Measurements from ENCODE around the gene HSPA14. TPM values are rescaled to one million over a fixed set of nuclear protein-coding genes. Genes with fewer than 3 reads are reported as not detected.
"Not testable (repeated sequence)": the region's sequence is repeated elsewhere in the genome, so short reads cannot be mapped to it uniquely, and the experiment has no call there.

HSPA14 gene
- 20.8 and 23.7 TPM in 2 replicates for total RNA-seq
- 7.7 TPM for polyA plus RNA-seq (2012)

- peak; percentile 100 for DNase-seq (ENCODE audit: low read depth)
Observed at GRCh38 chr10:14837757-14838581, at the start of gene HSPA14, which contains the start of the genes CDNF and MSANTD7. Gene HSPA14, plus strand, starts transcription at chr10:14838306. Its CDS starts 97 bp downstream, at chr10:14838403. Gene CDNF, minus strand, starts transcription at chr10:14838037. Its CDS starts 91 bp downstream, at chr10:14837946. Gene MSANTD7, plus strand, starts transcription at chr10:14838306. Its CDS starts 3,979 bp downstream, at chr10:14842285.

DNA sequence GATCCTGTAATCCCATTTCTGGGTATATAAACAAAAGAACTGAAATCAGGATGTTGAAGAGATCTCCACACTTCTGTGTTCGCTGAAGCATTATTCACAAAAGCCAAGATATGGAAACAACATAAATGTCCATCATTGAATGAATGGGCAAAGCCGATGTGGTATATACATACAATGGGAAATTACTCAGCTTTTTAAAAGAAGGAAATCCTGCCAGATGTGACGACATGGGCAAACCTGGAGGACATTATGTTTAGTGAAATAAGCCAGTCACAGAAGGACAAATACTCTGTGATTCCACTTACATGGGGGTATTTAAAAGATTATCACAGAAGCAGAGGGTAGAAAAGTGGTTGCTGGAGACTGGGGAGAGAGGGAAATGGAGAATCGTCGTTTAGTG is 39.5 kb upstream of the HSPA14 start:
- no peak for DNase-seq (ENCODE audit: low read depth)

- no peak for DNase-seq (ENCODE audit: low read depth)
Observed at GRCh38 chr10:14800397-14800796, 37.7 kb upstream of the HSPA14 start.

DNA sequence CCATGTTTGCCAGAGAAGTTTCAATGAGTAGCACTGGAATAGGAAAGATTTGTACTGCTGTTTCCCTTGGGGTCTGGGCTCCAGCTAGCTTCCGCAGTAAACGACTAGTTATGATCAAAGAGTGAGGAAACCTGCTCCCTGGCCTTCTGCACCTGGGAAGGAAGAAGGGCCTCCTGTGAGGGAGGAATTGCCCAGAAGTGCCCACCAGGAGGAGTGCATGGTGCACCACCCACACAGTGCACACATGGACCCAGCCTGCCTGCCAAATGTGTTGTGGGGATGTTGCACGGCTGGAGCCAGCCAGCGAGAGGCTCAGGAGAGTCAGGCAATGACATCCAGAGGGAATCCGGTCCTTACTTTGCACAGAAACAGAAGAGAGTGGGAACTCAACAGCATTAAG is 36.4 kb upstream of the HSPA14 start:
- DNase-seq (ENCODE audit: low read depth) = no peak

DNA sequence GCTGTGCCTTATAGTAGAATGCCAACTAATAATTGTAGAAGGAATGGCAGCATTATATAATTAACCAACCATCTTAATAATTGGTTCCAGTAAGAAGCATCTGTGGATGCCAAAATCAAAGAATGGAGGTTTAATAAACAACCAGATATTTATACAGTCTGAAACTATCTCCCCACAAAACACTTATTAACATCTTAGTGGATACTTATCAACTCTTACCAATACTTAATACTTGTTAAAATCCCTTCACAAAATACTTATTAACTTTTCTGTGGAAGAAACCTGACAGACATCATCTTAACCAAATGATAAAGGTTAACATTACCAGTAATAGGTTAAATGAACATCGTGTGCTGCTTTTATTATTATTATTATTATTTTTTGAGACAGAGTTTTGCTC is 34.3 kb upstream of the HSPA14 start:
- no peak for DNase-seq (ENCODE audit: low read depth)

DNA sequence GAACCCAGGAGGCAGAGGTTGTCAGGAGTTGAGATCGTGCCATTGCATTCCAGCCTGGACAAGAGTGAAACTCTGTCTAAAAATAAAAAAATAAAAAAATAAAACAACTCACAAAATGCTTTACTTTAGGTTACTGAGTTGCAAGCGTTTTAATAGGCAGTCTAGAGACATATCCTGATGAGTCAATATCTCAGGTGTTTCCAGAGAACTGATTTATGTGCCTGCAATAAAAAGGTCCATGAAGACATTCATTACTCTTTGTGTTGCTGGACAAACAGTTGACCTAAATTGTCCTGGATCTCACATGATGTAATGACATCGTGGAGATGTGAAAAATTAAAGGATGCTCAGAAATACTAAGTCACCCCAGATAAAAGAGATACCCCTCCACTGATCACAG is 31.8 kb upstream of the HSPA14 start:
- DNase-seq (ENCODE audit: low read depth) = no peak

DNA sequence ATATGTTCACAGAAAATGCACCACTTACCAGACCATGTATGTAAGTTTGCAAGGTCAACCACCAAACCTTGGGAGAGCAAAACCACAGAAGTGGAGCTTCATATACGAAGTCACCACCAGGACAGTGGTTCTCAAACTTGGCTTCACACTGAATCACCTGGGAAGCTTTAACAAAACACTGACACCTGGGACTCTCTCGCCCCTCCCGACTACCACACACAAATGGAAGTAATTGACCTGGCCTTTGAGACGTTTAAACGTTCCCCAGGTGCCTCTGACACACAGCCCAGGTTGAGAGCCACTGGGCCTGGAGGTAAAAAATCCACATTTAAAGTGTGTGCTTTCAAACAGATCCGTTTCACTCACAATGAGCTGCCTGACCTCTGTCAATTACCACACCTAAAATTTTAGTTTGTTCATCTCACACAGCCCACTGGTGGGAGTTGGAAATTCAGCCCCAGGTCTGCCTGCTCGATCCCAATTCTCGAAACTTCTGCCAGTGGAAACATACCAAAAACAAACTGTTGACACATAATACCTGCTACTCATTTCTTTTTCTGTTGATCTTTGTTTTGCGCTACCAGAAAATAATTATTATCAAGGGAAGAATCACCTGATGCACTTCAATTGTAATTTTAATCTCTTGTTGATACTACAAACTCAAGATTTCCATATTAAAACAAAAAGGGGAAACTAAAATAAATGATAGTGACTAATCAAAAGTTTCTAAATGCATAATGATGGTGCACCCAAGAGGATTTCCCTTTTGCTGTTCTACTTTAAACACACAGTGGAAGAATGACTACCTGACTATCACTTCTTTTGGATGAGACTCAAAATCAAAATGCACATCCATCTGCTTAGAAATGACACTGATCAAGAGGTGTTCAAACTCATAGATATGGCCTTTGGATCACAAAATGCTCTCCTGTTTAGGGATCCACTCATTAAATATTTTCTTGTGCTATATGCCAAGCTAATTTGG is 26.8 kb upstream of the HSPA14 start:
- no peak for DNase-seq (ENCODE audit: low read depth)

DNA sequence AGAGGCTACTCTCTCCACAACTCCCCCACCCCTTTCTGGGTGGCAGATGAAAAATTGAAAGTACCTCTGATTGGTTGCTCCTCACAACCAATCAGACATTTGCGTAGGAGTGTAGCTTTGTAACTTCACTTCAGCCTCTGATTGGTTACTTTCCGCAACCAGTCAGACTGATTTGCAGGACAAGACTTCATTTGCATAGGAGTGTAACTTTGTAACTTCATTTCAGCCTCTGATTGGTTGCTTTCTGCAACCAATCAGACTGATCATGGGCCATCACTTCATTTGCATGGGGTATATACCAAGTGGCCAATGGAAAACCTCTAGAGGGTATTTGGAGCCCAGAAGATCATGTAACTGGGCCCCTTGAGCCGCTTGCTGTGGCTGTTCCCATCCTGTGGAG is 25.8 kb upstream of the HSPA14 start:
- DNase-seq (ENCODE audit: low read depth) = no peak

DNA sequence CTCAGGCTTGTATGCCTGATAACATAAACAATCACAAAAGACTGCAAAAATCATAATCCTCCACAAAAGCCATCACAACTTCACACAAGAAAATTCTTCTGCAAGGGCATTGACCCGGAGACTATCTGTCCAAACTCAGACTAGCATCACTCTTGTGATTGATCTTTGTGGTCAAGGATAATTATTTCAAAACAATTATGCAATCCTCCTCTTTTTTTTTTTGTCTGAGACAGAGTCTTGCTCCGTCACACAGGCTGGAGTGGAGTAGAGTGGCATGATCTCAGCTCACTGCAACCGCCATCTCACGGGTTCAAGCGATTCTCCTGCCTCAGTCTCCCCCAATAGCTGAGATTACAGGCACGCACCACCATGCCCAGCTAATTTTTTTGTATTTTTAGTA is 22.4 kb upstream of the HSPA14 start:
- DNase-seq (ENCODE audit: low read depth) = no peak

- not testable (repeated sequence) for DNase-seq (ENCODE audit: low read depth)
Observed at GRCh38 chr10:14816717-14817116, 21.4 kb upstream of the HSPA14 start.

DNA sequence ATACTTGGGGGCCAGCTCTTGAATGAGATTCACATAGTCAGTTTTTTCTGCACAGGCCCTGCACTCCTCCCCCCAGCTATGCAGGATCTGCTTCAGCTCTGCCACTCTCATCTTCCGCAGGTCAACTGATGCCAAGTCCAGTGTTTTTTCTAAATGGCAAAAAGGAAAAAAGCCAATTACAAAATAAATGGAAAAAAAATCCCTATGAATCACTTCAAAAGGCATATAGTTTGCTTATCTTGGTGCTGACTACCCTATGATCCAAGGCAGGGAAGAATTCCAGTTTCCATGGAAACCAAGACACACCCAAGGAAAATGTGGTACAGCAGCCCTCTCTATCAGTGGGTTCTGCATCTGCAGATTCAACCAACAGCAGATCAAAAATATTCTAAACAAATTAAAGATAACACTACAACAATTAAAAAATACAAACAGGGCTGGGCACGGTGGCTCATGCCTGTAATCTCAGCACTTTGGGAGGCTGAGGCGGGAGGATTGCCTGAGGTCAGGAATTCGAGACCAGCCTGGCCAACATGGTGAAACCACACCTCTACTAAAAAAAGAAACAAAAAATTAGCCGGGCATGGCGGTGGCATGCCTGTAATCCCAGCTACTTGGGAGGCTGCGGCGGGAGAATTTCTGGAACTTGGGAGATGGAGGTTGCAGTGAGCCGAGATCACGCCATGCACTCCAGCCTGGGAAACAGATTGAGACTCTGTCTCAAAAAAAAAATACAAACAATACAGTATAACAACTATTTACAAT is 17.9 kb upstream of the HSPA14 start:
- peak; percentile 23 for DNase-seq (ENCODE audit: low read depth)

- no peak for DNase-seq (ENCODE audit: low read depth)
Observed at GRCh38 chr10:14820775-14821154, 17.3 kb upstream of the HSPA14 start.

DNA sequence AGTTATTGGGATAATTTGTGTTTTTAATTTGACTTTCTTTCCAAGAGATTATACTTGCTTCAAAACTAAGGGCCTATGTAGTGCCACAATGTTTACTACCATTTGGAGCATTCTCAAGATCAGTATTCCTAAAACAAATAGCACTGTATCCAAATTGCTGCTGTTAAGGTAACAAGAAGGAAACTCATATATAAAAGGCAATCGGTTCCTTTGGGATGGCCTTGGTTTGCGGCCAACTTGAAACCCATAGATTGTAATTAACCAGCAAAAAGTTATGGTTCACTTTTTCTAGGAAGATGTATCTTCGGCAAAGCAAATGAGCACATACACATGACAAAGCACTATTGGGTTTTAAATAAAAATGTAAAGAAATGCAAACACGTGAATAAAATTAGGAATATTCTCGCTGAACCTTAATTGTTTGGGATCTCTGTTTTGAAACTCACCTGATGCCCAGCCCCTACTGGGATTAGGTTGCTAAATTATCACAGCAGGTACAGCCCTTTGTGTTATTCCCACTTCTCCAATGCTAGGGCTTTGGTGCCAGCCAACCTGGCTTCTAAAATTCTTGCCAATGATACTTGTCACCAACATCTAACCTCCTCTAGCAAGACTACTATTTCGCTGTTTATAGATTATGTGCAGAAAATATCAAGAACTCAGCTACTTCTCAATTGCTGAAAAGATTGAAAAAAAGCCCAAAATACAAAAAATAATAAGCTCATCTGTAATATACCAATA is 16.3 kb upstream of the HSPA14 start:
- no peak for DNase-seq (ENCODE audit: low read depth)

GRCh38 chr10:14822879-14823755 is 15.0 kb upstream of the HSPA14 start:
- peak; percentile 70 for DNase-seq (ENCODE audit: low read depth)

DNA sequence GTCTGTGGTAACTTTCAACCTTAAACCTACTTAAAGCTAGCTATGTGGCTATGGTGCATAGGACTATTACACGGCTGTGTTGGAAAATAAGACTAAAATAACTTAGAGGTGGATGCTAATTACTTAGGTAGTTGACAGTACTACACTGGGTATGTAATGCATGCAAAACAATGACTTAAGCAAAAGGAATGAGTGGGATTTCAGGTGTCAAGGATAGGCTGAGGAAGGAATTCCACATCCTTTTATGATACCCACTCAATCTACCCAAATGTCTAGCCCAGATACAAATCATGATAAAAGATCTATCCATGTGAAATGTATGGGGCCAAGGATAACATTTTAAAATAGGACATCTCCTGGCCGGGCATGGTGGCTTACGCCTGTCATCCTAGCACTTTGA is 14.1 kb upstream of the HSPA14 start:
- DNase-seq (ENCODE audit: low read depth) = no peak

DNA sequence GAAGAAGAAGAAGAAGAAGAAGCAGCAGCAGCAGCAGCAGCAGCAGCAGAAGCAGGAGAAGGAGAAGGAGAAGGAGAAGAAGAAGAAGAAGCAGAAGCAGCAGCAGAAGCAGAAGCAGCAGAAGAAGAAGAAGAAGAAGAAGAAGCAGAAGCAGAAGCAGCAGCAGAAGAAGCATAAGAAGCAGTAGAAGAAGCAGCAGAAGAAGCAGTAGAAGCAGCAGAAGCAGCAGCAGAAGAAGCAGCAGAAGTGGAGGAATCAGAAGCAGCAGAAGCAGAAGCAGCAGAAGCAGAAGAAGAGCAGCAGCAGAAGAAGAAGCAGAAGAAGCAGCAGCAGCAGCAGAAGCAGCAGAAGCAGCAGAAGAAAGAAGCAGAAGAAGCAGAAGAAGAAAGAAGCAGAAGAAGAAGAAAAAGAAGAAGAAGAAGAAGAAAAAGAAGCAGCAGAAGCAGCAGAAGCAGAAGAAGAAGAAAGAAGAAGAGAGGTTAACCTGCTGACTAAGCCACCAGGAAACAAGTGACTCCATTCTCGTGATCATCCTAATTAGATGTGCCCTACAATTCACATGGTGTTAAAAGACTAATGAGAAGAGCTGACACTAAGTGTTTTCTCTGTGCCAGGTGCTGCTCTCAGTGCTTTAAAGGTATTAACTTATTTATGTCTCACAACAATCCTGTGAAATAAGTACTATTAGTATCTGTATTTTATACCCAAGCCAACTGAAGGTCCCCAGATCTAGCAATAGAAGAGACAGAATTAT is 11.9 kb upstream of the HSPA14 start:
- DNase-seq (ENCODE audit: low read depth) = no peak

DNA sequence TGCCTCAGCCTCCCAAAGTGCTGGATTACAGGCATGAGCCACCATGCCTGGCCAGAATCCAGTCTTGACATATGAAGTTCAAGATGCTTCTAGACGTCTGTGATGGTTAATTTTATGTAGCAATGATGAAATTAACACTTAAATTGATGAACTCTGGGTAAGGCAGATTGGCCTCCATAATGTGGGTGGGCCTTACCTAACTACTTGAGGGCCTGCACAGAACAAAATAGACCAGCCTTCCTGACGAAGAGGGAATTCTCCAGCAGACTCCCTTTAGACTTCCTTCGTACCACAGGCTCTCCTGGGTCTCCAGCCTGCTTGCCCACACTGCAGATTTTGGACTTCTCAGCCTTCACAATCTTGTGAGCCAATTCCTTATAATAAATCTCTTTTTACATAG is 5.0 kb upstream of the HSPA14 start:
- no peak for DNase-seq (ENCODE audit: low read depth)

GRCh38 chr10:14836208-14836607 is 1.9 kb upstream of the HSPA14 start:
- DNase-seq (ENCODE audit: low read depth) = no peak

Data from myocyte (in vitro differentiated cells).